K562 (cell line): ENCODE results near the gene RNF212B. TPM values are rescaled to one million over a fixed set of nuclear protein-coding genes. Genes with fewer than 3 reads are reported as not detected.
A peak's percentile ranks its signal among the peaks of the same experiment; 100 is the strongest.

Source experiments
- ATF1 ChIP-seq, 2 experiments: fragments of 450-650 bp in 1 of 2; IDR thresholded peaks; 2 replicates each; pipeline ENCODE4 v1.6.1; 2016; ENCODE audit warnings: missing compliant biosample characterization in 1 of 2, missing genetic modification characterization in 1 of 2
- ATF7 ChIP-seq: fragments of 450-650 bp; IDR thresholded peaks from 2 replicates; pipeline ENCODE4 v1.7.1; 2014; ENCODE audit warnings: mild to moderate bottlenecking, moderate library complexity
- BMI1 ChIP-seq: fragments of 150-350 bp; IDR thresholded peaks from 2 replicates; pipeline ENCODE4 v1.6.1; 2014; ENCODE audit warnings: low read length
- CSDE1 ChIP-seq, 2 experiments: fragments of 450-650 bp; IDR thresholded peaks; 2 replicates each; pipeline ENCODE4 v1.6.1; 2016; ENCODE audit warnings: mild to moderate bottlenecking in 1 of 2
- HDAC6 ChIP-seq: IDR thresholded peaks from 2 replicates; pipeline ENCODE4 v1.6.1; 2012; ENCODE audit warnings: low read depth, mild to moderate bottlenecking, control low read depth, inconsistent platforms, low read length, moderate library complexity
- HIVEP1 ChIP-seq: fragments of 250-450 bp; sonication (Bioruptor Pico); IDR thresholded peaks from 2 replicates; pipeline ENCODE4 v1.4.0; 2020; ENCODE audit warnings: mild to moderate bottlenecking
- HLTF ChIP-seq: fragments of 450-650 bp; IDR thresholded peaks from 2 replicates; pipeline ENCODE4 v1.6.1; 2016
- KLF10 ChIP-seq: fragments of 250-450 bp; sonication (Bioruptor Pico); IDR thresholded peaks from 2 replicates; pipeline ENCODE4 v1.6.1; 2021; ENCODE audit warnings: matching md5 sums
- KLF6 ChIP-seq: fragments of 250-450 bp; sonication (Bioruptor Pico); IDR thresholded peaks from 2 replicates; pipeline ENCODE4 v1.4.0; 2020; ENCODE audit warnings: mild to moderate bottlenecking, moderate library complexity, borderline replicate concordance
- MYNN ChIP-seq, 2 experiments: sonication (generic); formaldehyde crosslinking in 1 of 2; IDR thresholded peaks; 2 replicates each; pipeline versions ENCODE4 v1.5.0 to v1.6.1; 2016 to 2020; ENCODE audit warnings: antibody characterized with exemption in 1 of 2, missing genetic modification reagents in 1 of 2
- RERE ChIP-seq: sonication (generic); formaldehyde crosslinking; IDR thresholded peaks from 2 replicates; pipeline ENCODE4 v1.8.0; 2023; ENCODE audit warnings: missing genetic modification reagents, mild to moderate bottlenecking, borderline replicate concordance
- RFX1 ChIP-seq: fragments of 450-650 bp; IDR thresholded peaks from 2 replicates; pipeline ENCODE4 v1.6.1; 2016; ENCODE audit warnings: mild to moderate bottlenecking, moderate library complexity
- SETDB1 ChIP-seq: IDR thresholded peaks from one replicate; pipeline ENCODE4 v1.6.1; 2012; ENCODE audit warnings: low read length, control low read depth, inconsistent platforms
- SUPT5H ChIP-seq: fragments of 450-650 bp; IDR thresholded peaks from 2 replicates; pipeline ENCODE4 v1.6.1; 2016
- TAF15 ChIP-seq: fragments of 200-400 bp; formaldehyde crosslinking; IDR thresholded peaks from 2 replicates; pipeline ENCODE4 v1.6.1; 2017; ENCODE audit warnings: mild to moderate bottlenecking, low read depth, low read length, moderate library complexity
- TFAP4 ChIP-seq: sonication (generic); formaldehyde crosslinking; IDR thresholded peaks from 2 replicates; pipeline ENCODE4 v1.8.0; 2022; ENCODE audit warnings: missing genetic modification reagents, mild to moderate bottlenecking, moderate library complexity, borderline replicate concordance
- ZBTB33 ChIP-seq: sonication (generic); formaldehyde crosslinking; IDR thresholded peaks from 2 replicates; pipeline ENCODE4 v1.8.1; 2023; ENCODE audit warnings: mild to moderate bottlenecking, missing genetic modification reagents
- ZFP1 ChIP-seq: fragments of 450-650 bp; formaldehyde crosslinking; IDR thresholded peaks from 2 replicates; pipeline ENCODE4 v1.4.0; 2020; ENCODE audit warnings: mild to moderate bottlenecking, mixed read lengths
- ZNF133 ChIP-seq: fragments of 250-450 bp; sonication (Bioruptor Pico); IDR thresholded peaks from 2 replicates; pipeline ENCODE4 v1.4.0; 2020; ENCODE audit warnings: mild to moderate bottlenecking
- ZNF324 ChIP-seq: fragments of 250-450 bp; sonication (Bioruptor Pico); IDR thresholded peaks from 2 replicates; pipeline ENCODE4 v1.4.0; 2020; ENCODE audit warnings: mild to moderate bottlenecking
- ZNF444 ChIP-seq: fragments of 250-450 bp; sonication (Bioruptor Pico); IDR thresholded peaks from 2 replicates; pipeline ENCODE4 v1.4.0; 2020; ENCODE audit warnings: mild to moderate bottlenecking, moderate library complexity
- ZNF507 ChIP-seq: conservative IDR thresholded peaks from 2 replicates; pipeline ENCODE4 v1.6.1; 2017; ENCODE audit warnings: missing genetic modification characterization, missing compliant biosample characterization
- polyA plus RNA-seq, 8 experiments: library from polyadenylated mRNA; depleted of rRNA in 4 of 8; stranded (reverse) in 5 of 8; unstranded in 3 of 8; fragments of >200 nt; fragmentation: Nextera tagmentation in 2 of 8; fragmentation: Illumina TruSeq in 1 of 8; extraction: Ambion mirVana in 2 of 8; extraction: Trizol in 1 of 8; gene quantifications; 2 replicates each; pipeline versions ENCODE4 v1.2.1 to v1.2.3, GENCODE V29; 2011 to 2014; ENCODE audit warnings: inconsistent platforms in 1 of 8, missing spikeins in 1 of 8
- total RNA-seq, 7 experiments: library from RNA; depleted of rRNA in 6 of 7; stranded (reverse); fragments of >200 nt in 6 of 7; fragmentation: Illumina TruSeq in 2 of 7; extraction: Trizol in 2 of 7; gene quantifications; 2 replicates each; pipeline versions ENCODE4 v1.2.1 to v1.2.3, GENCODE V29; 2011 to 2021; ENCODE audit warnings: low replicate concordance in 1 of 7

The RNF212B gene
- total and polyA plus RNA-seq, 9 of the 15 experiments (the other 6 are each of a cell fraction or from before 2014, with no cell fraction given) = 0.15 to 0.43 (median 0.27) TPM; not detected in 3

GRCh38 chr14:23306412-23307145 lies 68.8 kb downstream of the RNF212B start, which contains the start of gene BCL2L2 (continued):
- TF ChIP-seq ZBTB33 (CRISPR knock-in tag) (no peak), KLF6 (no peak), ATF7 (peak; percentile 24; the same call in 1 of the 2 replicates), ZNF444 (no peak), MYNN (IDR thresholded peaks at IDR 0.05) (0 out of 2 replicates have a peak, but pooled peaks have one; percentile 15), MYNN (CRISPR knock-in tag; IDR thresholded peaks at IDR 0.05) (no peak), ATF1 (CRISPR knock-in tag; IDR thresholded peaks at IDR 0.05) (peak; percentile 96), ATF1 (tag; IDR thresholded peaks at IDR 0.05) (peak; percentile 98), TAF15 (no peak), BMI1 (no peak), RFX1 (no peak), SETDB1 (no peak), HLTF (peak; percentile 66; the same call in 1 of the 2 replicates), CSDE1 (IDR thresholded peaks at IDR 0.05) (no peak), KLF10 (CRISPR knock-in tag) (no peak), HIVEP1 (no peak), ZNF507 (no peak), HDAC6 (no peak), ZFP1 (no peak), TFAP4 (CRISPR knock-in tag) (peak; percentile 90; the same call in 1 of the 2 replicates), SUPT5H (peak; percentile 85), ZNF324 (CRISPR knock-in tag) (no peak), RERE (no peak), ZNF133 (CRISPR knock-in tag) (no peak)
